Gastroesophageal sphincter (tissue), 4 donors: ENCODE data around the gene PON1. TPM values are rescaled to one million over a fixed set of nuclear protein-coding genes. Genes with fewer than 3 reads are reported as not detected.

Experiments
- ATAC-seq: fragments of 150-250 bp; one replicate; pipeline ENCODE4 v1.9.1; 2016; ENCODE audit warnings: mild to moderate bottlenecking, moderate library complexity
- H3K27ac ChIP-seq, 4 donors: fragments of 200-600 bp; sonication (generic) in 3 of 4; 1 replicate in 3 of 4; 2 replicates in 1 of 4; pipeline ENCODE4 v1.5.1; 2016 to 2019
- H3K27me3 ChIP-seq: fragments of 200-600 bp; sonication (generic); one replicate; pipeline ENCODE4 v1.5.1; 2019
- H3K36me3 ChIP-seq, 2 donors: fragments of 200-600 bp; sonication (generic); one replicate each; pipeline ENCODE4 v1.5.1; 2019; ENCODE audit warnings: control low read depth in 1 of 2
- H3K4me1 ChIP-seq, 3 donors: fragments of 200-600 bp; sonication (generic); 1 replicate in 2 of 3; 2 replicates in 1 of 3; pipeline ENCODE4 v1.5.1; 2016 to 2019; ENCODE audit warnings: control low read depth in 2 of 3
- H3K4me3 ChIP-seq, 2 donors: fragments of 200-600 bp; sonication (generic); one replicate each; pipeline ENCODE4 v1.5.1; 2019; ENCODE audit warnings: mild to moderate bottlenecking in 1 of 2, moderate library complexity in 1 of 2
- H3K9me3 ChIP-seq, 3 donors: fragments of 200-600 bp; sonication (generic); one replicate each; pipeline ENCODE4 v1.5.1; 2017 to 2019; ENCODE audit warnings: control low read depth in 2 of 3
- EP300 ChIP-seq: sonication (generic); formaldehyde crosslinking; IDR thresholded peaks from one replicate; pipeline ENCODE4 v1.6.1; 2017; ENCODE audit warnings: antibody characterized with exemption, mild to moderate bottlenecking
- POLR2A ChIP-seq, 2 donors: fragments of 450-650 bp; IDR thresholded peaks; one replicate each; pipeline ENCODE4 v1.6.1; 2017; ENCODE audit warnings: antibody characterized with exemption in 2 of 2, mild to moderate bottlenecking in 2 of 2, moderate library complexity in 1 of 2
- POLR2AphosphoS5 ChIP-seq: sonication (generic); formaldehyde crosslinking; IDR thresholded peaks from one replicate; pipeline ENCODE4 v1.6.1; 2017; ENCODE audit warnings: antibody characterized with exemption
- WGBS, 2 donors: methylation state at CpG; one replicate each; pipeline ENCODE4 v1.1.5; 2018; ENCODE audit warnings: low coverage in 1 of 2; 5-methylcytosine and 5-hydroxymethylcytosine counted together
- small RNA-seq, 4 donors: library from RNA; depleted of rRNA; stranded (forward); fragments of <200 nt; gene quantifications; one replicate each; pipeline ENCODE3, GENCODE V24; 2016
- total RNA-seq, 4 donors: library from RNA; depleted of rRNA; stranded (reverse); fragments of >200 nt; gene quantifications; one replicate each; pipeline ENCODE4 v1.1.0, GENCODE V29; 2016
- TF ChIP-seq, protein P1 (sequence below), 4 experiments: fragments of 200-600 bp in 2 of 4; fragments of 450-650 bp in 2 of 4; sonication (generic) in 1 of 4; IDR thresholded peaks; one replicate each; pipeline ENCODE4 v1.5.1; 2017 to 2019; ENCODE audit warnings: antibody characterized with exemption in 4 of 4, mild to moderate bottlenecking in 2 of 4, moderate library complexity in 2 of 4

Gene PON1
- total RNA-seq, 4 donors from 2014 or later: not detected

GRCh38 chr7:95261895-95262415, 62.4 kb downstream of the PON1 start:
- no peaks in the 10 kb centered on the region for H3K27me3 ChIP-seq
- no peaks in the 10 kb centered on the region for H3K36me3 ChIP-seq
- H3K27ac ChIP-seq: no peak overlapping the region
- no peak for ATAC-seq
- TF ChIP-seq POLR2AphosphoS5 (no peak), EP300 (no peak), POLR2A (IDR thresholded peaks at IDR 0.05) (no peak)
- TF ChIP-seq, protein P1, sequence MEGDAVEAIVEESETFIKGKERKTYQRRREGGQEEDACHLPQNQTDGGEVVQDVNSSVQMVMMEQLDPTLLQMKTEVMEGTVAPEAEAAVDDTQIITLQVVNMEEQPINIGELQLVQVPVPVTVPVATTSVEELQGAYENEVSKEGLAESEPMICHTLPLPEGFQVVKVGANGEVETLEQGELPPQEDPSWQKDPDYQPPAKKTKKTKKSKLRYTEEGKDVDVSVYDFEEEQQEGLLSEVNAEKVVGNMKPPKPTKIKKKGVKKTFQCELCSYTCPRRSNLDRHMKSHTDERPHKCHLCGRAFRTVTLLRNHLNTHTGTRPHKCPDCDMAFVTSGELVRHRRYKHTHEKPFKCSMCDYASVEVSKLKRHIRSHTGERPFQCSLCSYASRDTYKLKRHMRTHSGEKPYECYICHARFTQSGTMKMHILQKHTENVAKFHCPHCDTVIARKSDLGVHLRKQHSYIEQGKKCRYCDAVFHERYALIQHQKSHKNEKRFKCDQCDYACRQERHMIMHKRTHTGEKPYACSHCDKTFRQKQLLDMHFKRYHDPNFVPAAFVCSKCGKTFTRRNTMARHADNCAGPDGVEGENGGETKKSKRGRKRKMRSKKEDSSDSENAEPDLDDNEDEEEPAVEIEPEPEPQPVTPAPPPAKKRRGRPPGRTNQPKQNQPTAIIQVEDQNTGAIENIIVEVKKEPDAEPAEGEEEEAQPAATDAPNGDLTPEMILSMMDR (IDR thresholded peaks at IDR 0.05): no peak
- H3K4me1 ChIP-seq: no peaks in the 10 kb centered on the region
- H3K9me3 ChIP-seq: no peaks in the 10 kb centered on the region
- H3K4me3 ChIP-seq: no peak overlapping the region

DNA sequence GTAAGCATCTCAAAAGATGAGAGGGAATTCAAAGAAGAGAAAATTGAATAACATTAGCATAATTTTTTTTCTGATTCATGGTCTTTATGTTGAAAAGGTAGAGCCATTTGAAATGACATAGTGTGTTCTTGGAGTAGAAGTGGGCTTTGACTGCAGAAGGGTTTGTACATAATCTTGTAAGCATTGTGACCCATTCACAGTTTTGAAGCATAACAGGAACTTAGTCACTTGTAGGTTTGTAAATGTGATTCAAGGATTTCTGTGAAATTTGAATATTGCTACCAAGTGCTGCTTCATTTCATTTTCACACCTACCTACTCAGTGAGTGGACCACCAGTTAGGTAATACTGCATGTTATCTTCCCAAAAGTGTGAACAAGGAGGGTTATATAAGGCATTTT, 68.6 kb downstream of the PON1 start:
- H3K27ac ChIP-seq: no peak overlapping the region
- no peak for ATAC-seq
- TF ChIP-seq POLR2AphosphoS5 (no peak), EP300 (no peak)
- H3K27me3 ChIP-seq: no peaks in the 10 kb centered on the region
- no peak overlapping the region for H3K4me3 ChIP-seq
- H3K4me1 ChIP-seq: no peaks in the 10 kb centered on the region
- H3K9me3 ChIP-seq: no peaks in the 10 kb centered on the region
- H3K36me3 ChIP-seq: peaks cover 0 to 10% of the 10 kb centered on the region in 2 donors

GRCh38 chr7:95253986-95254385, 70.3 kb downstream of the PON1 start:
- no peak for ATAC-seq
- TF ChIP-seq, protein P1 (IDR thresholded peaks at IDR 0.05): no peak
- TF ChIP-seq POLR2A (IDR thresholded peaks at IDR 0.05) (no peak), POLR2AphosphoS5 (no peak), EP300 (no peak)
- 90 to 100% methylated on average over 1 of the region's 1 CpG for WGBS, 2 donors

GRCh38 chr7:95251966-95252365, 72.4 kb downstream of the PON1 start:
- Histone ChIP-seq H3K4me1 (no peaks in the 10 kb centered on the region), H3K4me3 (no peak overlapping the region), H3K36me3 (peaks cover 0 to 15% of the 10 kb centered on the region in 2 donors), H3K27ac (no peak overlapping the region), H3K9me3 (no peaks in the 10 kb centered on the region), H3K27me3 (no peaks in the 10 kb centered on the region)
- WGBS, 2 donors: 92 to 100% methylated on average over 1 of the region's 1 CpG
- no peak for TF ChIP-seq EP300
- TF ChIP-seq POLR2AphosphoS5: no peak
- TF ChIP-seq, protein P1 (IDR thresholded peaks at IDR 0.05): no peak
- TF ChIP-seq POLR2A (IDR thresholded peaks at IDR 0.05): no peak
- no peak for ATAC-seq

More at GRCh38 chr7:95253986-95254385, 70.3 kb downstream of the PON1 start:
- Histone ChIP-seq H3K36me3 (peaks cover 0 to 15% of the 10 kb centered on the region in 2 donors), H3K9me3 (no peaks in the 10 kb centered on the region), H3K27me3 (no peaks in the 10 kb centered on the region), H3K4me1 (no peaks in the 10 kb centered on the region), H3K27ac (no peak overlapping the region), H3K4me3 (no peak overlapping the region)

- Histone ChIP-seq H3K4me1 (no peaks in the 10 kb centered on the region), H3K27ac (no peak overlapping the region), H3K9me3 (no peaks in the 10 kb centered on the region), H3K4me3 (no peak overlapping the region), H3K36me3 (peaks cover 0 to 15% of the 10 kb centered on the region in 2 donors), H3K27me3 (no peaks in the 10 kb centered on the region)
- WGBS, 2 donors: 66 to 69% methylated on average over 4 to 6 of the region's 6 CpGs
- no peak for TF ChIP-seq POLR2AphosphoS5
- TF ChIP-seq, protein P1 (IDR thresholded peaks at IDR 0.05): no peak
- no peak for TF ChIP-seq POLR2A (IDR thresholded peaks at IDR 0.05)
- TF ChIP-seq EP300: no peak
- no peak for ATAC-seq
These were observed 73.8 kb downstream of the PON1 start for GRCh38 chr7:95250571-95250970.

Small RNA genes lying within 50 kb of the gene (small RNA-seq; reads per million reads assigned to genes)
- 0 reads per million in 4 donors for gene AC004022.2

Other genes starting within 250 kb of the PON1 start
- 1 to 10 TPM in 1 of 4 donors, under 1 TPM in 2, not detected in 1; 0.31 to 2.3 (median 0.59) TPM for gene PON3, start 71.8 kb upstream of the PON1 start, total RNA-seq
- 100 to 1,000 TPM in 1 of 4 donors, 10 to 100 TPM in 3; 53.9 to 110 (median 58.2) TPM for gene PON2, start 110.5 kb upstream of the PON1 start, total RNA-seq
- gene ASB4, start 161.4 kb upstream of the PON1 start, total RNA-seq: not detected